ENCODE measurements around the gene ABCG1.

ABCG1 gene

GRCh38 chr21:42302794-42303193 lies 83.9 kb downstream of the ABCG1 start:
- in situ Hi-C loops (cut with HindIII; ENCODE audit: low sequenced_read_pairs) = no loop called here
- no peak for DNase-seq (ENCODE audit: low read depth)
- TF ChIP-seq, protein P1, sequence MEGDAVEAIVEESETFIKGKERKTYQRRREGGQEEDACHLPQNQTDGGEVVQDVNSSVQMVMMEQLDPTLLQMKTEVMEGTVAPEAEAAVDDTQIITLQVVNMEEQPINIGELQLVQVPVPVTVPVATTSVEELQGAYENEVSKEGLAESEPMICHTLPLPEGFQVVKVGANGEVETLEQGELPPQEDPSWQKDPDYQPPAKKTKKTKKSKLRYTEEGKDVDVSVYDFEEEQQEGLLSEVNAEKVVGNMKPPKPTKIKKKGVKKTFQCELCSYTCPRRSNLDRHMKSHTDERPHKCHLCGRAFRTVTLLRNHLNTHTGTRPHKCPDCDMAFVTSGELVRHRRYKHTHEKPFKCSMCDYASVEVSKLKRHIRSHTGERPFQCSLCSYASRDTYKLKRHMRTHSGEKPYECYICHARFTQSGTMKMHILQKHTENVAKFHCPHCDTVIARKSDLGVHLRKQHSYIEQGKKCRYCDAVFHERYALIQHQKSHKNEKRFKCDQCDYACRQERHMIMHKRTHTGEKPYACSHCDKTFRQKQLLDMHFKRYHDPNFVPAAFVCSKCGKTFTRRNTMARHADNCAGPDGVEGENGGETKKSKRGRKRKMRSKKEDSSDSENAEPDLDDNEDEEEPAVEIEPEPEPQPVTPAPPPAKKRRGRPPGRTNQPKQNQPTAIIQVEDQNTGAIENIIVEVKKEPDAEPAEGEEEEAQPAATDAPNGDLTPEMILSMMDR (IDR thresholded peaks at IDR 0.05; ENCODE audit: low read depth, low read length, missing control alignments) = no peak
- H3K4me3 ChIP-seq (ENCODE audit: low read depth, low read length) = no peak overlapping the region

- no peak for DNase-seq (ENCODE audit: low read depth)
- no peak overlapping the region for H3K4me3 ChIP-seq (ENCODE audit: low read depth, low read length)
- in situ Hi-C loops (cut with HindIII; ENCODE audit: low sequenced_read_pairs) = no loop called here
- TF ChIP-seq, protein P1 (IDR thresholded peaks at IDR 0.05; ENCODE audit: low read depth, low read length, missing control alignments) = no peak
Measured at GRCh38 chr21:42303443-42303842, 84.5 kb downstream of the ABCG1 start.

GRCh38 chr21:42304556-42305454 lies 85.9 kb downstream of the ABCG1 start:
- no peak overlapping the region for H3K4me3 ChIP-seq (ENCODE audit: low read depth, low read length)
- in situ Hi-C loops (cut with HindIII; ENCODE audit: low sequenced_read_pairs) = no loop called here
- DNase-seq (ENCODE audit: low read depth) = no peak

GRCh38 chr21:42305707-42306147 lies 86.8 kb downstream of the ABCG1 start:
- DNase-seq (ENCODE audit: low read depth) = no peak
- no peak overlapping the region for H3K4me3 ChIP-seq (ENCODE audit: low read depth, low read length)
- in situ Hi-C loops (cut with HindIII; ENCODE audit: low sequenced_read_pairs) = no loop called here
- TF ChIP-seq, protein P1 (IDR thresholded peaks at IDR 0.05; ENCODE audit: low read depth, low read length, missing control alignments) = no peak

More at GRCh38 chr21:42304556-42305454, 85.9 kb downstream of the ABCG1 start:
- TF ChIP-seq, protein P1 (IDR thresholded peaks at IDR 0.05; ENCODE audit: low read depth, low read length, missing control alignments) = no peak

DNA sequence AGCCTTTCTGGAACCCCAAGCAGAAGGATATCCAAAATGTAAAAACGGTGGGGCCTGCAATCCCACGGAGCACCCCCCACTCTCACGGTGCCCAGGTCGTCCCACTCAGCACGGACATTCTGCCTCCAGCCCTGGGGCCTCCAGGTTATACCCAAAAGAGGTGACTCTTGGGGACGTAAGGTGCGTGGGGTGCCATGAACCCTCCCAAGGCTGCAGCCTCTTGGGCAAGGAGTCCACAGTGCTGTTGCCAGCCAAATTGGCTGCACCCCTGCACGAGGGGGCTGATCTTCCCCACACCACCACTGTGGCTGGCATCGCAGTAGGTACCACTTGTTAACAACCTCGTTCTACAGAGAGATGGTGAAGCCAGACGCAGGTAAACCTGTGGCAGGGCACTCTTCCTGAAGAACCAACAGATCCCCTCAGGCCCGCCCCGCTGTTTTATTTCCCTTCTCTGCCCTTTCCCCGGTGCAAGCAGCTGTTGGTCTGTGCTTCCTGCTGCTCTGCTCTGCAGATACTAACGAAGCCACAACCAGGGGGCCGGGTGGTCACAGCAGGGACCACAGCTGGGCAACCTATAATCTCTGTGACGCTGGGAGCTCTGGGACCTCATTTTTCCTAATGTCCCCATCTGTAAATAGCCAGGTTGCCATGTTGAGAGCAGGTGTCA lies 87.6 kb downstream of the ABCG1 start:
- TF ChIP-seq, protein P1 (IDR thresholded peaks at IDR 0.05; ENCODE audit: low read depth, low read length, missing control alignments) = no peak
- no peak overlapping the region for H3K4me3 ChIP-seq (ENCODE audit: low read depth, low read length)
- no peak for DNase-seq (ENCODE audit: low read depth)
- in situ Hi-C loops (cut with HindIII; ENCODE audit: low sequenced_read_pairs) = no loop called here

DNA sequence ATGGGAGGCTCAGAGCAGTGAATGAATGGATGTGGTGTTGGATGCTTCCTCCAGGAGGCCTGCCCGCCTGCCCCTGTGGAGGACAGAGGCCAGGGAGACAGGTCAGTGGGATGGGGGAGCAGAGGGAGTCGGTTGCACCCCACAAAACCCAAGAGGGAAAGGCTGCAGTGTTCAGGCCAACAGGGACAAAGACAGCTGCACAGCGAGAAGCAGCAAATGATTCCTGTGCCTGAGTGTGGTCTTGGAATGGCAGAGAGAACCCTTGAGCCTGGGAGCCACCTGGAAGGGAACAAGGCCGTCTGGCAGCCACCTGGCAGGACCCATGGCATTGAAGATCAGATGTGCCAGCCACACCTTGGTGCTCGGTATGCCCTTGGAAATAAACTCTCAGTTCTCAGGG lies 88.2 kb downstream of the ABCG1 start:
- in situ Hi-C loops (cut with HindIII; ENCODE audit: low sequenced_read_pairs) = no loop called here
- TF ChIP-seq, protein P1 (IDR thresholded peaks at IDR 0.05; ENCODE audit: low read depth, low read length, missing control alignments) = no peak
- DNase-seq (ENCODE audit: low read depth) = no peak
- no peak overlapping the region for H3K4me3 ChIP-seq (ENCODE audit: low read depth, low read length)
